ENCODE measurements around the gene MTCP1. TPM values are rescaled to one million over a fixed set of nuclear protein-coding genes. Genes with fewer than 3 reads are reported as not detected.

MTCP1 gene
- total RNA-seq, 1 experiment from 2014 or later, result 49.5 TPM

- no peak for DNase-seq (ENCODE audit: low read depth, low spot score)
- in situ Hi-C loops (cut with HindIII; ENCODE audit: low pct_unique_long_range_greater_than_20kb, low sequenced_read_pairs), result no loop called here
- H3K9me3 ChIP-seq (ENCODE audit: control insufficient read depth, insufficient read depth, low read depth, low read length), result no peaks in the 10 kb centered on the region
- no TSS peak for BruUV-seq (replicated peaks)
- ChIA-PET POLR2A (no interaction called here), CTCF (no interaction called here)
- no peak overlapping the region for H3K27ac ChIP-seq (ENCODE audit: low read length)
- no peak overlapping the region for H3K4me3 ChIP-seq (ENCODE audit: low read depth in 2 of 2, low read length in 2 of 2)
- no peaks in the 10 kb centered on the region for H3K36me3 ChIP-seq (ENCODE audit: control insufficient read depth, insufficient read depth, low read length)
- no peaks in the 10 kb centered on the region for H3K27me3 ChIP-seq (ENCODE audit: control insufficient read depth, insufficient read depth, low read length)
- ATAC-seq, result no peak
- TF ChIP-seq REST (IDR thresholded peaks at IDR 0.05; ENCODE audit: insufficient read depth in 1 of 2, low read depth in 2 of 2, low read length in 1 of 2) (no peak), SIN3A (IDR thresholded peaks at IDR 0.05; ENCODE audit: borderline replicate concordance, insufficient read depth, low read depth, low read length) (no peak), TCF7L2 (IDR thresholded peaks at IDR 0.05; ENCODE audit: low read depth, low read length) (no peak), CTCF (IDR thresholded peaks at IDR 0.05) (no peak), POLR2AphosphoS5 (IDR thresholded peaks at IDR 0.05; ENCODE audit: low read depth, low read length) (no peak)
- H3K4me1 ChIP-seq (ENCODE audit: control insufficient read depth, insufficient read depth, low read length), result no peaks in the 10 kb centered on the region
- intact Hi-C loops (cut with micrococcal nuclease; ENCODE audit: unreplicated experiment), result no loop called here
These were observed 24.7 kb downstream of the MTCP1 start for GRCh38 chrX:155046129-155046810.

GRCh38 chrX:155035688-155036087 is 35.2 kb downstream of the MTCP1 start:
- peaks cover 3% of the 10 kb centered on the region; the same call in 1 of the 2 replicates for H3K9me3 ChIP-seq (ENCODE audit: control insufficient read depth, insufficient read depth, low read depth, low read length)
- no TSS peak for BruUV-seq (replicated peaks)
- H3K4me1 ChIP-seq (ENCODE audit: control insufficient read depth, insufficient read depth, low read length), result no peaks in the 10 kb centered on the region
- no peak overlapping the region for H3K27ac ChIP-seq (ENCODE audit: low read length)
- ATAC-seq (no peak), DNase-seq (ENCODE audit: low read depth, low spot score) (no peak)
- CTCF ChIA-PET, result no interaction called here
- in situ Hi-C loops (cut with HindIII; ENCODE audit: low pct_unique_long_range_greater_than_20kb, low sequenced_read_pairs) (no loop called here), intact Hi-C loops (cut with micrococcal nuclease; ENCODE audit: unreplicated experiment) (no loop called here)
- no peak overlapping the region for H3K4me3 ChIP-seq (ENCODE audit: low read depth in 2 of 2, low read length in 2 of 2)
- H3K27me3 ChIP-seq (ENCODE audit: control insufficient read depth, insufficient read depth, low read length), result no peaks in the 10 kb centered on the region
- POLR2A ChIA-PET, result no interaction called here
- H3K36me3 ChIP-seq (ENCODE audit: control insufficient read depth, insufficient read depth, low read length), result no peaks in the 10 kb centered on the region
- TF ChIP-seq CTCF (IDR thresholded peaks at IDR 0.05) (no peak), TCF7L2 (IDR thresholded peaks at IDR 0.05; ENCODE audit: low read depth, low read length) (no peak), SIN3A (IDR thresholded peaks at IDR 0.05; ENCODE audit: borderline replicate concordance, insufficient read depth, low read depth, low read length) (no peak), POLR2AphosphoS5 (IDR thresholded peaks at IDR 0.05; ENCODE audit: low read depth, low read length) (no peak), REST (IDR thresholded peaks at IDR 0.05; ENCODE audit: insufficient read depth in 1 of 2, low read depth in 2 of 2, low read length in 1 of 2) (no peak)

All from Panc1 (cell line).